ENCODE data around the gene CAMK2B.

- no peak for TF ChIP-seq POLR2AphosphoS5 (IDR thresholded peaks at IDR 0.05; ENCODE audit: low read depth)
- TF ChIP-seq, protein P1, sequence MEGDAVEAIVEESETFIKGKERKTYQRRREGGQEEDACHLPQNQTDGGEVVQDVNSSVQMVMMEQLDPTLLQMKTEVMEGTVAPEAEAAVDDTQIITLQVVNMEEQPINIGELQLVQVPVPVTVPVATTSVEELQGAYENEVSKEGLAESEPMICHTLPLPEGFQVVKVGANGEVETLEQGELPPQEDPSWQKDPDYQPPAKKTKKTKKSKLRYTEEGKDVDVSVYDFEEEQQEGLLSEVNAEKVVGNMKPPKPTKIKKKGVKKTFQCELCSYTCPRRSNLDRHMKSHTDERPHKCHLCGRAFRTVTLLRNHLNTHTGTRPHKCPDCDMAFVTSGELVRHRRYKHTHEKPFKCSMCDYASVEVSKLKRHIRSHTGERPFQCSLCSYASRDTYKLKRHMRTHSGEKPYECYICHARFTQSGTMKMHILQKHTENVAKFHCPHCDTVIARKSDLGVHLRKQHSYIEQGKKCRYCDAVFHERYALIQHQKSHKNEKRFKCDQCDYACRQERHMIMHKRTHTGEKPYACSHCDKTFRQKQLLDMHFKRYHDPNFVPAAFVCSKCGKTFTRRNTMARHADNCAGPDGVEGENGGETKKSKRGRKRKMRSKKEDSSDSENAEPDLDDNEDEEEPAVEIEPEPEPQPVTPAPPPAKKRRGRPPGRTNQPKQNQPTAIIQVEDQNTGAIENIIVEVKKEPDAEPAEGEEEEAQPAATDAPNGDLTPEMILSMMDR (conservative IDR thresholded peaks at IDR 0.05; ENCODE audit: low read depth in 2 of 2), result no peak
- TF ChIP-seq, protein P2, sequence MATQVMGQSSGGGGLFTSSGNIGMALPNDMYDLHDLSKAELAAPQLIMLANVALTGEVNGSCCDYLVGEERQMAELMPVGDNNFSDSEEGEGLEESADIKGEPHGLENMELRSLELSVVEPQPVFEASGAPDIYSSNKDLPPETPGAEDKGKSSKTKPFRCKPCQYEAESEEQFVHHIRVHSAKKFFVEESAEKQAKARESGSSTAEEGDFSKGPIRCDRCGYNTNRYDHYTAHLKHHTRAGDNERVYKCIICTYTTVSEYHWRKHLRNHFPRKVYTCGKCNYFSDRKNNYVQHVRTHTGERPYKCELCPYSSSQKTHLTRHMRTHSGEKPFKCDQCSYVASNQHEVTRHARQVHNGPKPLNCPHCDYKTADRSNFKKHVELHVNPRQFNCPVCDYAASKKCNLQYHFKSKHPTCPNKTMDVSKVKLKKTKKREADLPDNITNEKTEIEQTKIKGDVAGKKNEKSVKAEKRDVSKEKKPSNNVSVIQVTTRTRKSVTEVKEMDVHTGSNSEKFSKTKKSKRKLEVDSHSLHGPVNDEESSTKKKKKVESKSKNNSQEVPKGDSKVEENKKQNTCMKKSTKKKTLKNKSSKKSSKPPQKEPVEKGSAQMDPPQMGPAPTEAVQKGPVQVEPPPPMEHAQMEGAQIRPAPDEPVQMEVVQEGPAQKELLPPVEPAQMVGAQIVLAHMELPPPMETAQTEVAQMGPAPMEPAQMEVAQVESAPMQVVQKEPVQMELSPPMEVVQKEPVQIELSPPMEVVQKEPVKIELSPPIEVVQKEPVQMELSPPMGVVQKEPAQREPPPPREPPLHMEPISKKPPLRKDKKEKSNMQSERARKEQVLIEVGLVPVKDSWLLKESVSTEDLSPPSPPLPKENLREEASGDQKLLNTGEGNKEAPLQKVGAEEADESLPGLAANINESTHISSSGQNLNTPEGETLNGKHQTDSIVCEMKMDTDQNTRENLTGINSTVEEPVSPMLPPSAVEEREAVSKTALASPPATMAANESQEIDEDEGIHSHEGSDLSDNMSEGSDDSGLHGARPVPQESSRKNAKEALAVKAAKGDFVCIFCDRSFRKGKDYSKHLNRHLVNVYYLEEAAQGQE (IDR thresholded peaks at IDR 0.05; ENCODE audit: unreplicated experiment), result no peak
- no peak for TF ChIP-seq CREB1 (CRISPR knock-in tag; IDR thresholded peaks at IDR 0.05; ENCODE audit: low read depth)
- TF ChIP-seq JUNB (IDR thresholded peaks at IDR 0.05; ENCODE audit: unreplicated experiment), result no peak
- TF ChIP-seq EZH2phosphoT487 (IDR thresholded peaks at IDR 0.05; ENCODE audit: unreplicated experiment), result no peak
- TF ChIP-seq EZH2 (IDR thresholded peaks at IDR 0.05; ENCODE audit: low read depth, unreplicated experiment), result no peak
- no peak for TF ChIP-seq STAT1 (IDR thresholded peaks at IDR 0.05; ENCODE audit: unreplicated experiment)
- no peak for TF ChIP-seq ZNF114 (CRISPR knock-in tag; IDR thresholded peaks at IDR 0.05)
- no peak for TF ChIP-seq ETS1 (IDR thresholded peaks at IDR 0.05)
- TF ChIP-seq ZNF331 (CRISPR knock-in tag; IDR thresholded peaks at IDR 0.05; ENCODE audit: low read depth), result no peak
- TF ChIP-seq NANOG (IDR thresholded peaks at IDR 0.05; ENCODE audit: borderline replicate concordance), result no peak
Measured at GRCh38 chr7:44293561-44294324, 31.7 kb downstream of the CAMK2B start.

Data from GM23338 (cell line).